ENCODE results near the gene RACK1.

RACK1 gene

GRCh38 chr5:181248277-181248676 is 4.6 kb upstream of the RACK1 start:
- Histone ChIP-seq H2AFZ (ENCODE audit: low read depth, low read length, severe bottlenecking) (no peak overlapping the region), H3F3A (ENCODE audit: insufficient read depth) (peaks cover 29% of the 10 kb centered on the region), H3K4me2 (ENCODE audit: low read depth, low read length, poor library complexity, severe bottlenecking) (peak overlapping the region; percentile 73), H3K9ac (ENCODE audit: low read length) (peak overlapping the region; percentile 95), H3K36me3 (ENCODE audit: low read length) (no peaks in the 10 kb centered on the region), H3K27me3 (ENCODE audit: low read length) (no peaks in the 10 kb centered on the region), H3K27ac (ENCODE audit: low read depth, low read length) (peak overlapping the region; percentile 28; the same call in 1 of the 2 replicates), H3K79me2 (ENCODE audit: insufficient read depth, low read length) (peaks cover 72% of the 10 kb centered on the region), H4K20me1 (ENCODE audit: low read depth, low read length) (no peaks in the 10 kb centered on the region), H3K9me2 (replicated peaks; ENCODE audit: insufficient read depth, low read length) (no peaks in the 10 kb centered on the region), H3K4me3 (ENCODE audit: insufficient read depth, low read length, poor library complexity, severe bottlenecking) (peak overlapping the region; percentile 98), H3K9me3 (ENCODE audit: insufficient read depth, low read length) (no peaks in the 10 kb centered on the region)
- TF ChIP-seq EZH2phosphoT487 (conservative IDR thresholded peaks at IDR 0.05; ENCODE audit: low read length) (no peak), CTCF (IDR thresholded peaks at IDR 0.05; ENCODE audit: insufficient read depth, low read length, poor library complexity, severe bottlenecking) (no peak)

GRCh38 chr5:181246276-181247049 is 2.8 kb upstream of the RACK1 start:
- Histone ChIP-seq H3K4me2 (ENCODE audit: low read depth, low read length, poor library complexity, severe bottlenecking) (peak overlapping the region; percentile 73), H3F3A (ENCODE audit: insufficient read depth) (peaks cover 44% of the 10 kb centered on the region), H3K27ac (ENCODE audit: low read depth, low read length) (peak overlapping the region; percentile 91), H3K9ac (ENCODE audit: low read length) (peak overlapping the region; percentile 95), H4K20me1 (ENCODE audit: low read depth, low read length) (peaks cover 9% of the 10 kb centered on the region; the same call in 1 of the 2 replicates), H2AFZ (ENCODE audit: low read depth, low read length, severe bottlenecking) (peak overlapping the region; percentile 17), H3K9me2 (replicated peaks; ENCODE audit: insufficient read depth, low read length) (no peaks in the 10 kb centered on the region), H3K9me3 (ENCODE audit: insufficient read depth, low read length) (no peaks in the 10 kb centered on the region), H3K36me3 (ENCODE audit: low read length) (peaks cover 16% of the 10 kb centered on the region), H3K4me3 (ENCODE audit: insufficient read depth, low read length, poor library complexity, severe bottlenecking) (peak overlapping the region; percentile 98), H3K79me2 (ENCODE audit: insufficient read depth, low read length) (peaks cover 74% of the 10 kb centered on the region), H3K27me3 (ENCODE audit: low read length) (no peaks in the 10 kb centered on the region)
- TF ChIP-seq EZH2phosphoT487 (conservative IDR thresholded peaks at IDR 0.05; ENCODE audit: low read length) (no peak), CTCF (IDR thresholded peaks at IDR 0.05; ENCODE audit: insufficient read depth, low read length, poor library complexity, severe bottlenecking) (no peak)

- Histone ChIP-seq H3K27me3 (ENCODE audit: low read length) (no peaks in the 10 kb centered on the region), H3K27ac (ENCODE audit: low read depth, low read length) (peak overlapping the region; percentile 91), H3K9me3 (ENCODE audit: insufficient read depth, low read length) (no peaks in the 10 kb centered on the region), H3K4me2 (ENCODE audit: low read depth, low read length, poor library complexity, severe bottlenecking) (peak overlapping the region; percentile 73), H4K20me1 (ENCODE audit: low read depth, low read length) (peaks cover 11% of the 10 kb centered on the region; the same call in 1 of the 2 replicates), H3F3A (ENCODE audit: insufficient read depth) (peaks cover 47% of the 10 kb centered on the region), H3K79me2 (ENCODE audit: insufficient read depth, low read length) (peaks cover 76% of the 10 kb centered on the region), H3K9ac (ENCODE audit: low read length) (peak overlapping the region; percentile 95), H3K9me2 (replicated peaks; ENCODE audit: insufficient read depth, low read length) (no peaks in the 10 kb centered on the region), H2AFZ (ENCODE audit: low read depth, low read length, severe bottlenecking) (peak overlapping the region; percentile 17), H3K36me3 (ENCODE audit: low read length) (peaks cover 20% of the 10 kb centered on the region), H3K4me3 (ENCODE audit: insufficient read depth, low read length, poor library complexity, severe bottlenecking) (peak overlapping the region; percentile 98)
- no peak for TF ChIP-seq CTCF (IDR thresholded peaks at IDR 0.05; ENCODE audit: insufficient read depth, low read length, poor library complexity, severe bottlenecking)
- TF ChIP-seq EZH2phosphoT487 (conservative IDR thresholded peaks at IDR 0.05; ENCODE audit: low read length): no peak
These were observed 1.9 kb upstream of the RACK1 start for GRCh38 chr5:181245427-181246275.
